GM23338 (cell line): ENCODE measurements around the gene ALX3. TPM values are rescaled to one million over a fixed set of nuclear protein-coding genes. Genes with fewer than 3 reads are reported as not detected.

ENCODE experiments used
- ATAC-seq: fragments of 200-7000 bp; cut with Tn5 transposase; 3 replicates; pipeline ENCODE4 v1.9.1; 2020
- DNase-seq: peaks from one replicate; pipeline ENCODE4 v3.0.0-alpha.2; 2015; ENCODE audit warnings: low spot score
- H2AFZ ChIP-seq: fragments of 200-600 bp; sonication (generic); 2 replicates; pipeline ENCODE4 v1.8.0; 2016; ENCODE audit warnings: antibody characterized with exemption, mild to moderate bottlenecking, moderate library complexity
- H3F3A ChIP-seq: fragments of 200-600 bp; sonication (generic); replicated peaks from 2 replicates; pipeline ENCODE4 v1.8.0; 2017; ENCODE audit warnings: antibody characterized with exemption, mixed run types, low read depth
- H3K27ac ChIP-seq: fragments of 200-600 bp; sonication (generic); 2 replicates; pipeline ENCODE4 v1.6.1; 2016; ENCODE audit warnings: low read depth
- H3K27me3 ChIP-seq: fragments of 200-600 bp; sonication (generic); 2 replicates; pipeline ENCODE4 v1.8.0; 2016; ENCODE audit warnings: mild to moderate bottlenecking, mixed run types, moderate library complexity; ENCODE audit not compliant: insufficient read depth
- H3K36me3 ChIP-seq: fragments of 200-600 bp; sonication (generic); 2 replicates; pipeline ENCODE4 v1.8.0; 2016; ENCODE audit warnings: mild to moderate bottlenecking; ENCODE audit not compliant: insufficient read depth
- H3K4me1 ChIP-seq: fragments of 200-600 bp; sonication (generic); 2 replicates; pipeline ENCODE4 v1.8.0; 2016; ENCODE audit warnings: mild to moderate bottlenecking, moderate library complexity; ENCODE audit not compliant: insufficient read depth
- H3K4me2 ChIP-seq: fragments of 200-600 bp; sonication (generic); 2 replicates; pipeline ENCODE4 v1.7.1; 2017; ENCODE audit warnings: mixed run types
- H3K4me3 ChIP-seq: fragments of 200-600 bp; sonication (generic); 2 replicates; pipeline ENCODE4 v1.6.1; 2016; ENCODE audit warnings: mixed run types
- H3K79me2 ChIP-seq: fragments of 200-600 bp; sonication (generic); replicated peaks from 2 replicates; pipeline ENCODE4 v1.8.0; 2017; ENCODE audit warnings: mild to moderate bottlenecking; ENCODE audit not compliant: insufficient read depth
- H3K9me2 ChIP-seq: fragments of 200-600 bp; sonication (generic); 2 replicates; pipeline ENCODE4 v1.8.0; 2017; ENCODE audit not compliant: insufficient read depth
- H4K20me1 ChIP-seq: fragments of 200-600 bp; sonication (generic); replicated peaks from 2 replicates; pipeline ENCODE4 v1.8.0; 2017; ENCODE audit warnings: mild to moderate bottlenecking; ENCODE audit not compliant: insufficient read depth
- H3K27ac Mint-ChIP-seq: 2 replicates; pipeline ENCODE4 v1.8.0; 2020; ENCODE audit warnings: inconsistent platforms, mild to moderate bottlenecking, moderate library complexity, mixed read lengths
- H3K27me3 Mint-ChIP-seq: 3 replicates; pipeline ENCODE4 v1.8.0; 2022; ENCODE audit warnings: low read depth, mild to moderate bottlenecking, moderate library complexity, mixed read lengths, inconsistent platforms; ENCODE audit not compliant: insufficient read depth, poor library complexity
- H3K36me3 Mint-ChIP-seq: 3 replicates; pipeline ENCODE4 v1.8.0; 2021; ENCODE audit warnings: low read depth, mild to moderate bottlenecking, inconsistent platforms, moderate library complexity, mixed read lengths
- H3K4me1 Mint-ChIP-seq: 3 replicates; pipeline ENCODE4 v1.8.0; 2020; ENCODE audit warnings: mild to moderate bottlenecking, inconsistent platforms, mixed read lengths
- H3K4me3 Mint-ChIP-seq: 3 replicates; pipeline ENCODE4 v1.8.0; 2021; ENCODE audit warnings: moderate library complexity, mild to moderate bottlenecking, inconsistent platforms, mixed read lengths
- H3K9me3 Mint-ChIP-seq: 3 replicates; pipeline ENCODE4 v1.8.0; 2020; ENCODE audit warnings: moderate library complexity, mild to moderate bottlenecking, inconsistent platforms, mixed read lengths
- EZH2phosphoT487 ChIP-seq: fragments of 200-600 bp; sonication (generic); IDR thresholded peaks from one replicate; pipeline ENCODE4 v1.8.1; 2018; ENCODE audit warnings: antibody characterized with exemption; ENCODE audit not compliant: unreplicated experiment
- NANOG ChIP-seq: IDR thresholded peaks from 2 replicates; pipeline ENCODE4 v1.6.1; 2016; ENCODE audit warnings: antibody characterized with exemption, borderline replicate concordance
- POLR2AphosphoS5 ChIP-seq: IDR thresholded peaks from 2 replicates; pipeline ENCODE4 v1.6.1; 2016; ENCODE audit warnings: antibody characterized with exemption, low read depth
- STAT1 ChIP-seq: IDR thresholded peaks from one replicate; pipeline ENCODE4 v1.6.1; 2016; ENCODE audit warnings: antibody characterized with exemption; ENCODE audit not compliant: unreplicated experiment
- ZNF331 ChIP-seq: fragments of 250-450 bp; sonication (Bioruptor Pico); IDR thresholded peaks from 2 replicates; pipeline ENCODE4 v1.5.0; 2020; ENCODE audit warnings: low read depth, mild to moderate bottlenecking, moderate library complexity
- polyA plus RNA-seq: library from polyadenylated mRNA; unstranded; fragments of >200 nt; fragmentation: Nextera tagmentation; extraction: Ambion mirVana; gene quantifications from 2 replicates; pipeline ENCODE4 v1.2.1, GENCODE V29; 2016
- total RNA-seq: library from RNA; depleted of rRNA; stranded (reverse); fragments of >200 nt; shearing (Covaris generic); gene quantifications from 2 replicates; pipeline ENCODE4 v1.2.3, GENCODE V29; 2014
- TF ChIP-seq, protein P1 (sequence below): fragments of 250-450 bp; sonication (Bioruptor Pico); IDR thresholded peaks from 2 replicates; pipeline ENCODE4 v1.5.0; 2020; ENCODE audit warnings: mild to moderate bottlenecking, moderate library complexity
- TF ChIP-seq, protein P2 (sequence below): IDR thresholded peaks from 2 replicates; pipeline ENCODE4 v1.6.1; 2016; ENCODE audit warnings: antibody characterized with exemption

ALX3 gene
- total and polyA plus RNA-seq, 2 experiments from 2014 or later = not detected

DNA sequence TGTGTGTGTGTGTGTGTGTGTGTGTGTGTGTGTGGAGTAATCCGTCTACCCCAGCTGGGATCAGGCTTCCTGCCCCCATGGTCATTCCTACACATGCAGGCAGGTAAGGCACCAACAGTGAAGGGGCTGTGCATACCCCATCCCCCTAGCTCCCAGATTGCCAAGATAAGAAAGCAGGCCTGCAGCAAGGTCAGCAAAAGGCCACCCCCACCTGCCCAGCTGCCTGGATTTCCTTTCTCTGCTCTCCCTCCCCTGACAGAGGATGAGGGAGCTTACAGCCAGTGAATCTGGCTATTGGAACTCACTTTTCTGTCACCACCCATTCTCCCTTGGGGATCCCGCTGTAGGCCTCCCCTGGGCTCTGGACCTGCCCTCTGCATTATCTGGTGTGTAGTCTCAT is 7.9 kb downstream of the ALX3 start:
- H3K9me3 Mint-ChIP-seq = no peaks in the 10 kb centered on the region
- Histone ChIP-seq H2AFZ (no peak overlapping the region), H3K4me3 (no peak overlapping the region), H3K79me2 (no peaks in the 10 kb centered on the region), H3K27me3 (peaks cover 36% of the 10 kb centered on the region), H3K27ac (no peak overlapping the region), H3K4me1 (no peaks in the 10 kb centered on the region), H3K9me2 (no peaks in the 10 kb centered on the region), H4K20me1 (peaks cover 4% of the 10 kb centered on the region; the same call in 1 of the 2 replicates), H3K36me3 (no peaks in the 10 kb centered on the region), H3F3A (0 out of 2 replicates have a peak, but pooled peaks cover 2% of the 10 kb centered on the region), H3K4me2 (no peak overlapping the region)
- H3K27ac Mint-ChIP-seq = no peak overlapping the region
- H3K4me3 Mint-ChIP-seq = no peak overlapping the region
- ATAC-seq (no peak), DNase-seq (no peak)
- peaks cover 25% of the 10 kb centered on the region for H3K36me3 Mint-ChIP-seq
- peaks cover 44% of the 10 kb centered on the region for H3K27me3 Mint-ChIP-seq
- no peaks in the 10 kb centered on the region; the same call in 1 of the 3 replicates for H3K4me1 Mint-ChIP-seq
- TF ChIP-seq POLR2AphosphoS5 (no peak), EZH2phosphoT487 (no peak), STAT1 (no peak), NANOG (no peak), ZNF331 (CRISPR knock-in tag) (no peak)
- TF ChIP-seq, protein P1, sequence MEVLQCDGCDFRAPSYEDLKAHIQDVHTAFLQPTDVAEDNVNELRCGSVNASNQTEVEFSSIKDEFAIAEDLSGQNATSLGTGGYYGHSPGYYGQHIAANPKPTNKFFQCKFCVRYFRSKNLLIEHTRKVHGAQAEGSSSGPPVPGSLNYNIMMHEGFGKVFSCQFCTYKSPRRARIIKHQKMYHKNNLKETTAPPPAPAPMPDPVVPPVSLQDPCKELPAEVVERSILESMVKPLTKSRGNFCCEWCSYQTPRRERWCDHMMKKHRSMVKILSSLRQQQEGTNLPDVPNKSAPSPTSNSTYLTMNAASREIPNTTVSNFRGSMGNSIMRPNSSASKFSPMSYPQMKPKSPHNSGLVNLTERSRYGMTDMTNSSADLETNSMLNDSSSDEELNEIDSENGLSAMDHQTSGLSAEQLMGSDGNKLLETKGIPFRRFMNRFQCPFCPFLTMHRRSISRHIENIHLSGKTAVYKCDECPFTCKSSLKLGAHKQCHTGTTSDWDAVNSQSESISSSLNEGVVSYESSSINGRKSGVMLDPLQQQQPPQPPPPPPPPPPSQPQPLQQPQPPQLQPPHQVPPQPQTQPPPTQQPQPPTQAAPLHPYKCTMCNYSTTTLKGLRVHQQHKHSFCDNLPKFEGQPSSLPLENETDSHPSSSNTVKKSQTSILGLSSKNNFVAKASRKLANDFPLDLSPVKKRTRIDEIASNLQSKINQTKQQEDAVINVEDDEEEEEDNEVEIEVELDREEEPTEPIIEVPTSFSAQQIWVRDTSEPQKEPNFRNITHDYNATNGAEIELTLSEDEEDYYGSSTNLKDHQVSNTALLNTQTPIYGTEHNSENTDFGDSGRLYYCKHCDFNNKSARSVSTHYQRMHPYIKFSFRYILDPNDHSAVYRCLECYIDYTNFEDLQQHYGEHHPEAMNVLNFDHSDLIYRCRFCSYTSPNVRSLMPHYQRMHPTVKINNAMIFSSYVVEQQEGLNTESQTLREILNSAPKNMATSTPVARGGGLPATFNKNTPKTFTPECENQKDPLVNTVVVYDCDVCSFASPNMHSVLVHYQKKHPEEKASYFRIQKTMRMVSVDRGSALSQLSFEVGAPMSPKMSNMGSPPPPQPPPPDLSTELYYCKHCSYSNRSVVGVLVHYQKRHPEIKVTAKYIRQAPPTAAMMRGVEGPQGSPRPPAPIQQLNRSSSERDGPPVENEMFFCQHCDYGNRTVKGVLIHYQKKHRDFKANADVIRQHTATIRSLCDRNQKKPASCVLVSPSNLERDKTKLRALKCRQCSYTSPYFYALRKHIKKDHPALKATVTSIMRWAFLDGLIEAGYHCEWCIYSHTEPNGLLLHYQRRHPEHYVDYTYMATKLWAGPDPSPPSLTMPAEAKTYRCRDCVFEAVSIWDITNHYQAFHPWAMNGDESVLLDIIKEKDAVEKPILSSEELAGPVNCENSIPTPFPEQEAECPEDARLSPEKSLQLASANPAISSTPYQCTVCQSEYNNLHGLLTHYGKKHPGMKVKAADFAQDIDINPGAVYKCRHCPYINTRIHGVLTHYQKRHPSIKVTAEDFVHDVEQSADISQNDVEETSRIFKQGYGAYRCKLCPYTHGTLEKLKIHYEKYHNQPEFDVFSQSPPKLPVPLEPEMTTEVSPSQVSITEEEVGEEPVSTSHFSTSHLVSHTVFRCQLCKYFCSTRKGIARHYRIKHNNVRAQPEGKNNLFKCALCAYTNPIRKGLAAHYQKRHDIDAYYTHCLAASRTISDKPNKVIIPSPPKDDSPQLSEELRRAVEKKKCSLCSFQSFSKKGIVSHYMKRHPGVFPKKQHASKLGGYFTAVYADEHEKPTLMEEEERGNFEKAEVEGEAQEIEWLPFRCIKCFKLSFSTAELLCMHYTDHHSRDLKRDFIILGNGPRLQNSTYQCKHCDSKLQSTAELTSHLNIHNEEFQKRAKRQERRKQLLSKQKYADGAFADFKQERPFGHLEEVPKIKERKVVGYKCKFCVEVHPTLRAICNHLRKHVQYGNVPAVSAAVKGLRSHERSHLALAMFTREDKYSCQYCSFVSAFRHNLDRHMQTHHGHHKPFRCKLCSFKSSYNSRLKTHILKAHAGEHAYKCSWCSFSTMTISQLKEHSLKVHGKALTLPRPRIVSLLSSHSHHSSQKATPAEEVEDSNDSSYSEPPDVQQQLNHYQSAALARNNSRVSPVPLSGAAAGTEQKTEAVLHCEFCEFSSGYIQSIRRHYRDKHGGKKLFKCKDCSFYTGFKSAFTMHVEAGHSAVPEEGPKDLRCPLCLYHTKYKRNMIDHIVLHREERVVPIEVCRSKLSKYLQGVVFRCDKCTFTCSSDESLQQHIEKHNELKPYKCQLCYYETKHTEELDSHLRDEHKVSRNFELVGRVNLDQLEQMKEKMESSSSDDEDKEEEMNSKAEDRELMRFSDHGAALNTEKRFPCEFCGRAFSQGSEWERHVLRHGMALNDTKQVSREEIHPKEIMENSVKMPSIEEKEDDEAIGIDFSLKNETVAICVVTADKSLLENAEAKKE (CRISPR knock-in tag) = no peak
- TF ChIP-seq, protein P2, sequence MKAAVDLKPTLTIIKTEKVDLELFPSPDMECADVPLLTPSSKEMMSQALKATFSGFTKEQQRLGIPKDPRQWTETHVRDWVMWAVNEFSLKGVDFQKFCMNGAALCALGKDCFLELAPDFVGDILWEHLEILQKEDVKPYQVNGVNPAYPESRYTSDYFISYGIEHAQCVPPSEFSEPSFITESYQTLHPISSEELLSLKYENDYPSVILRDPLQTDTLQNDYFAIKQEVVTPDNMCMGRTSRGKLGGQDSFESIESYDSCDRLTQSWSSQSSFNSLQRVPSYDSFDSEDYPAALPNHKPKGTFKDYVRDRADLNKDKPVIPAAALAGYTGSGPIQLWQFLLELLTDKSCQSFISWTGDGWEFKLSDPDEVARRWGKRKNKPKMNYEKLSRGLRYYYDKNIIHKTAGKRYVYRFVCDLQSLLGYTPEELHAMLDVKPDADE = no peak
